ENCODE data around the gene TPCN1.

The TPCN1 gene

GRCh38 chr12:113184098-113184899 lies 37.0 kb upstream of the TPCN1 start:
- peaks cover 16% of the 10 kb centered on the region for H3K4me1 ChIP-seq (ENCODE audit: control insufficient read depth, insufficient read depth, low read length, poor library complexity, severe bottlenecking)
- DNase-seq = no peak
- no peaks in the 10 kb centered on the region for H3K27me3 ChIP-seq (replicated peaks; ENCODE audit: control insufficient read depth, insufficient read depth, low read length, poor library complexity, severe bottlenecking)
- H3K9me3 ChIP-seq (ENCODE audit: control insufficient read depth, low read length) = no peaks in the 10 kb centered on the region
- peak overlapping the region; percentile 87 for H3K27ac ChIP-seq (ENCODE audit: insufficient read depth, low read length, poor library complexity, severe bottlenecking)
- H3K36me3 ChIP-seq (ENCODE audit: control insufficient read depth, insufficient read depth, low read length) = peaks cover 17% of the 10 kb centered on the region
- peak overlapping the region; percentile 72 for H3K4me3 ChIP-seq (ENCODE audit: insufficient read depth, low read depth, low read length, poor library complexity, severe bottlenecking)

DNA sequence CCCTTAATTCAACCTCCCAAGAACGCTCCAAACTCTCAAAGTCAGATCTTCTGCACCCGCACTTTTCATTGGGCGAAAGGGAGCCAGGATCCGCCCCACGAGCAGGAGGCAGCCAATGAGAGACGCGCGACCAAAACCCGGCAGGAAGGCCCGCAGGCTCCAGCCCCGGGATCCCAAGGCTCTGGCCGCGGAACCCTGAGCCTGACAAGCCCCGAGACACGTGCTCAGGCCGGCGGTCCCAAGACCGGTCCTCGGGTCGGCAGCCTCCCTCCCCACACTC lies 36.4 kb upstream of the TPCN1 start:
- Histone ChIP-seq H3K9me3 (ENCODE audit: control insufficient read depth, low read length) (no peaks in the 10 kb centered on the region), H3K4me1 (ENCODE audit: control insufficient read depth, insufficient read depth, low read length, poor library complexity, severe bottlenecking) (peaks cover 16% of the 10 kb centered on the region), H3K4me3 (ENCODE audit: insufficient read depth, low read depth, low read length, poor library complexity, severe bottlenecking) (peak overlapping the region; percentile 72), H3K27ac (ENCODE audit: insufficient read depth, low read length, poor library complexity, severe bottlenecking) (peak overlapping the region; percentile 87), H3K36me3 (ENCODE audit: control insufficient read depth, insufficient read depth, low read length) (peaks cover 11% of the 10 kb centered on the region), H3K27me3 (replicated peaks; ENCODE audit: control insufficient read depth, insufficient read depth, low read length, poor library complexity, severe bottlenecking) (no peaks in the 10 kb centered on the region)
- DNase-seq = peak; percentile 68 to 83 (median 82)

- Histone ChIP-seq H3K4me3 (ENCODE audit: insufficient read depth, low read depth, low read length, poor library complexity, severe bottlenecking) (peak within 1 kb of the TSS; percentile 72), H3K27me3 (replicated peaks; ENCODE audit: control insufficient read depth, insufficient read depth, low read length, poor library complexity, severe bottlenecking) (no peaks in the 10 kb centered on the region), H3K4me1 (ENCODE audit: control insufficient read depth, insufficient read depth, low read length, poor library complexity, severe bottlenecking) (peaks cover 16% of the 10 kb centered on the region), H3K9me3 (ENCODE audit: control insufficient read depth, low read length) (no peaks in the 10 kb centered on the region), H3K27ac (ENCODE audit: insufficient read depth, low read length, poor library complexity, severe bottlenecking) (peak within 1 kb of the TSS; percentile 87), H3K36me3 (ENCODE audit: control insufficient read depth, insufficient read depth, low read length) (peaks cover 6% of the 10 kb centered on the region)
- peak; percentile 60 to 75 (median 71) for DNase-seq
Measured at GRCh38 chr12:113185180-113186032, 35.9 kb upstream of the TPCN1 start, which contains the start of the genes DDX54 and RITA1. TSS of gene DDX54 (minus strand) at chr12:113185478. CDS start at chr12:113185451, 27 bp downstream. TSS of gene RITA1 (plus strand) at chr12:113185721. CDS start at chr12:113186747, 1,026 bp downstream.

- H3K27me3 ChIP-seq (replicated peaks; ENCODE audit: control insufficient read depth, insufficient read depth, low read length, poor library complexity, severe bottlenecking) = no peaks in the 10 kb centered on the region
- no peak for DNase-seq
- peaks cover 16% of the 10 kb centered on the region for H3K4me1 ChIP-seq (ENCODE audit: control insufficient read depth, insufficient read depth, low read length, poor library complexity, severe bottlenecking)
- H3K27ac ChIP-seq (ENCODE audit: insufficient read depth, low read length, poor library complexity, severe bottlenecking) = peak overlapping the region; percentile 87
- H3K9me3 ChIP-seq (ENCODE audit: control insufficient read depth, low read length) = no peaks in the 10 kb centered on the region
- H3K36me3 ChIP-seq (ENCODE audit: control insufficient read depth, insufficient read depth, low read length) = peaks cover 2% of the 10 kb centered on the region
- peak overlapping the region; percentile 72 for H3K4me3 ChIP-seq (ENCODE audit: insufficient read depth, low read depth, low read length, poor library complexity, severe bottlenecking)
Measured at GRCh38 chr12:113186033-113186365, 35.3 kb upstream of the TPCN1 start.

DNA sequence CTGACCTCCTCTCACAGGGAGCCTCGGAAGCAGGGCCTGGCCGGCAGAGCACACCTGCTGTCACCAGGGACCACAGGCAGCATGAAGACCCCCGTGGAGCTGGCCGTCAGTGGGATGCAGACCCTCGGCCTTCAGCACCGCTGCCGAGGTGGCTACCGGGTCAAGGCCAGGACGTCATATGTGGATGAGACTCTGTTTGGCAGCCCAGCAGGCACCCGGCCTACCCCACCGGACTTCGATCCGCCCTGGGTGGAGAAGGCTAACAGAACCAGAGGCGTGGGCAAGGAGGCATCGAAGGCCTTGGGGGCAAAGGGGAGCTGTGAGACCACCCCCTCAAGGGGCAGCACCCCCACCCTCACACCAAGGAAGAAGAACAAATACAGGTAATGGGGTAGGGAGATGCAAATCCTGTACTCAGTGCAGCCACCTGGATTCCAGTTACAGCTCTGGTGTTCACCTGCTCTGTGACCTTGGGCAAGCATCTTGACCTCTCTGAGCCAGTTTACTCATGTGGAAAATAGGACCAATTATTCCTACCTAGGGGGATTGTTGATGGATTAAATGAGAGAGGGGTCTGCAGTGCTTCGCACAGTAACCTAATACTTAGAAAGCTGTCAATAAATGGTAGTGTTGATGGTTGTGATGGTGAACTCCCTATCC lies 34.5 kb upstream of the TPCN1 start:
- Histone ChIP-seq H3K27me3 (replicated peaks; ENCODE audit: control insufficient read depth, insufficient read depth, low read length, poor library complexity, severe bottlenecking) (no peaks in the 10 kb centered on the region), H3K4me1 (ENCODE audit: control insufficient read depth, insufficient read depth, low read length, poor library complexity, severe bottlenecking) (peaks cover 16% of the 10 kb centered on the region), H3K9me3 (ENCODE audit: control insufficient read depth, low read length) (no peaks in the 10 kb centered on the region), H3K27ac (ENCODE audit: insufficient read depth, low read length, poor library complexity, severe bottlenecking) (no peak overlapping the region), H3K4me3 (ENCODE audit: insufficient read depth, low read depth, low read length, poor library complexity, severe bottlenecking) (no peak overlapping the region), H3K36me3 (ENCODE audit: control insufficient read depth, insufficient read depth, low read length) (peaks cover 10% of the 10 kb centered on the region)
- DNase-seq = no peak

DNA sequence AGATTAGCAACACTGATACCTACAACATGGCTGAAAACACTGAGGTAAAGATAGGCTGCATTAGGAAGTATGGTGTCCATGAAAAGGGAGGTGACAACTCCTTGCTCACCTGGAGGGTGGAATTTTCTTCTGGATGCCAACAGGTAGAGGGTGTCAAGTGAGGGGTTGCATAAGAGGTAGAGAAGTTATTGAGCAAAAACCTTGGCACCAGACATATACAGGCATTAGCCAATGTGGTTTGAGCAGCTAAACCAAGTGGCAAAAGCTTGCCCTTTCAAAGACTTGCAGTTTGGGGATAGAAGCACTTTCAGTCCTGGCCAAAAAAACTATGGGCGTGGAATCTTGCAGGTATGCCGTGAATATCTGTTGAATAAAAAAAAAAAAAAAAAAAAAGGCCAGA lies 31.9 kb upstream of the TPCN1 start:
- Histone ChIP-seq H3K27ac (ENCODE audit: insufficient read depth, low read length, poor library complexity, severe bottlenecking) (no peak overlapping the region), H3K4me3 (ENCODE audit: insufficient read depth, low read depth, low read length, poor library complexity, severe bottlenecking) (no peak overlapping the region), H3K36me3 (ENCODE audit: control insufficient read depth, insufficient read depth, low read length) (peaks cover 16% of the 10 kb centered on the region), H3K4me1 (ENCODE audit: control insufficient read depth, insufficient read depth, low read length, poor library complexity, severe bottlenecking) (peaks cover 10% of the 10 kb centered on the region), H3K9me3 (ENCODE audit: control insufficient read depth, low read length) (no peaks in the 10 kb centered on the region), H3K27me3 (replicated peaks; ENCODE audit: control insufficient read depth, insufficient read depth, low read length, poor library complexity, severe bottlenecking) (no peaks in the 10 kb centered on the region)
- DNase-seq = no peak

DNA sequence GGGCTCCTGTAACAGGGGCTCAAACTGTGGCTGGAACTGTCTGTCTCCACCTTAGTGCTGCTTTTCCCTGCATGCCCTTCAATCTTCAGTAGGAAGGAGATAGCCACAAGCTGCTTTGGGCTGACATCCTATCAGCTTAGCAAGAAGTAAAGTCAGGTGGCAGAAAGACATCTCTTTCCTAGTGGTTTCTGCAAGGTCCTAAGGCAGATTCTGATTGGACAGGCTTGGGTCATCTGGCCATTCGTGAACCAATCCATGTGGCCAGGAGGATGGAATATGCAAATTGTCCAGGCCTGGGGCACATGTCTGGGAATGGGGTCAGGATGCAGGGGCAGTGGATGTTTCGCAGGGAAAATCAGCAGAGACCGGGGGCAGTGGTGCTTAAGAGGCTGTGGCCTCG lies 30.5 kb upstream of the TPCN1 start:
- Histone ChIP-seq H3K4me3 (ENCODE audit: insufficient read depth, low read depth, low read length, poor library complexity, severe bottlenecking) (no peak overlapping the region), H3K4me1 (ENCODE audit: control insufficient read depth, insufficient read depth, low read length, poor library complexity, severe bottlenecking) (peaks cover 10% of the 10 kb centered on the region), H3K9me3 (ENCODE audit: control insufficient read depth, low read length) (no peaks in the 10 kb centered on the region), H3K36me3 (ENCODE audit: control insufficient read depth, insufficient read depth, low read length) (peaks cover 16% of the 10 kb centered on the region), H3K27ac (ENCODE audit: insufficient read depth, low read length, poor library complexity, severe bottlenecking) (no peak overlapping the region), H3K27me3 (replicated peaks; ENCODE audit: control insufficient read depth, insufficient read depth, low read length, poor library complexity, severe bottlenecking) (no peaks in the 10 kb centered on the region)
- no peak for DNase-seq

GRCh38 chr12:113191227-113191626 lies 30.0 kb upstream of the TPCN1 start:
- H3K27ac ChIP-seq (ENCODE audit: insufficient read depth, low read length, poor library complexity, severe bottlenecking) = no peak overlapping the region
- DNase-seq = no peak
- H3K9me3 ChIP-seq (ENCODE audit: control insufficient read depth, low read length) = no peaks in the 10 kb centered on the region
- no peaks in the 10 kb centered on the region for H3K27me3 ChIP-seq (replicated peaks; ENCODE audit: control insufficient read depth, insufficient read depth, low read length, poor library complexity, severe bottlenecking)
- no peak overlapping the region for H3K4me3 ChIP-seq (ENCODE audit: insufficient read depth, low read depth, low read length, poor library complexity, severe bottlenecking)
- peaks cover 5% of the 10 kb centered on the region for H3K4me1 ChIP-seq (ENCODE audit: control insufficient read depth, insufficient read depth, low read length, poor library complexity, severe bottlenecking)
- peaks cover 16% of the 10 kb centered on the region for H3K36me3 ChIP-seq (ENCODE audit: control insufficient read depth, insufficient read depth, low read length)

GRCh38 chr12:113194971-113195391 lies 26.3 kb upstream of the TPCN1 start:
- Histone ChIP-seq H3K36me3 (ENCODE audit: control insufficient read depth, insufficient read depth, low read length) (peaks cover 16% of the 10 kb centered on the region), H3K4me1 (ENCODE audit: control insufficient read depth, insufficient read depth, low read length, poor library complexity, severe bottlenecking) (no peaks in the 10 kb centered on the region), H3K27ac (ENCODE audit: insufficient read depth, low read length, poor library complexity, severe bottlenecking) (no peak overlapping the region), H3K4me3 (ENCODE audit: insufficient read depth, low read depth, low read length, poor library complexity, severe bottlenecking) (no peak overlapping the region), H3K9me3 (ENCODE audit: control insufficient read depth, low read length) (no peaks in the 10 kb centered on the region), H3K27me3 (replicated peaks; ENCODE audit: control insufficient read depth, insufficient read depth, low read length, poor library complexity, severe bottlenecking) (no peaks in the 10 kb centered on the region)
- no peak for DNase-seq

Data from effector memory CD4-positive, alpha-beta T cell (primary cell).